Mesothelial cell of epicardium (in vitro differentiated cells): Measurements from ENCODE around the gene LYVE1. TPM values are rescaled to one million over a fixed set of nuclear protein-coding genes. Genes with fewer than 3 reads are reported as not detected.

Experiments
- DNase-seq, 2 experiments: peaks; one replicate each; pipeline ENCODE4 v3.0.0; 2021; ENCODE audit warnings: low spot score in 2 of 2; ENCODE audit not compliant: unreplicated experiment in 2 of 2
- H3K27ac Mint-ChIP-seq: 2 replicates; pipeline ENCODE4 v1.8.0; 2021; ENCODE audit warnings: mixed read lengths
- H3K27me3 Mint-ChIP-seq: 2 replicates; pipeline ENCODE4 v1.8.0; 2021; ENCODE audit warnings: low read depth, mixed read lengths
- H3K36me3 Mint-ChIP-seq: 2 replicates; pipeline ENCODE4 v1.8.0; 2021; ENCODE audit warnings: mixed read lengths
- H3K4me1 Mint-ChIP-seq: 2 replicates; pipeline ENCODE4 v1.8.0; 2021; ENCODE audit warnings: mixed read lengths
- H3K4me3 Mint-ChIP-seq: 2 replicates; pipeline ENCODE4 v1.8.0; 2021; ENCODE audit warnings: mild to moderate bottlenecking, moderate library complexity, mixed read lengths
- H3K9me3 Mint-ChIP-seq: 2 replicates; pipeline ENCODE4 v1.8.0; 2021; ENCODE audit warnings: mixed read lengths
- total RNA-seq: library from RNA; stranded (reverse); gene quantifications from 3 replicates; pipeline ENCODE4 v1.2.1, GENCODE V29; 2021
- TF ChIP-seq, protein P1 (sequence below): fragments of 200-600 bp; sonication (generic); IDR thresholded peaks from one replicate; pipeline ENCODE4 v1.5.0; 2021; ENCODE audit warnings: antibody characterized with exemption; ENCODE audit not compliant: unreplicated experiment

LYVE1 gene
- total RNA-seq, 1 donor from 2014 or later, result 0.13 TPM

GRCh38 chr11:10561043-10561818 is 7.2 kb downstream of the LYVE1 start:
- Mint-ChIP-seq H3K4me1 (no peaks in the 10 kb centered on the region), H3K4me3 (no peak overlapping the region), H3K27me3 (peaks cover 7% of the 10 kb centered on the region), H3K9me3 (no peaks in the 10 kb centered on the region), H3K27ac (no peak overlapping the region), H3K36me3 (no peaks in the 10 kb centered on the region)
- DNase-seq, result no peak
- TF ChIP-seq, protein P1, sequence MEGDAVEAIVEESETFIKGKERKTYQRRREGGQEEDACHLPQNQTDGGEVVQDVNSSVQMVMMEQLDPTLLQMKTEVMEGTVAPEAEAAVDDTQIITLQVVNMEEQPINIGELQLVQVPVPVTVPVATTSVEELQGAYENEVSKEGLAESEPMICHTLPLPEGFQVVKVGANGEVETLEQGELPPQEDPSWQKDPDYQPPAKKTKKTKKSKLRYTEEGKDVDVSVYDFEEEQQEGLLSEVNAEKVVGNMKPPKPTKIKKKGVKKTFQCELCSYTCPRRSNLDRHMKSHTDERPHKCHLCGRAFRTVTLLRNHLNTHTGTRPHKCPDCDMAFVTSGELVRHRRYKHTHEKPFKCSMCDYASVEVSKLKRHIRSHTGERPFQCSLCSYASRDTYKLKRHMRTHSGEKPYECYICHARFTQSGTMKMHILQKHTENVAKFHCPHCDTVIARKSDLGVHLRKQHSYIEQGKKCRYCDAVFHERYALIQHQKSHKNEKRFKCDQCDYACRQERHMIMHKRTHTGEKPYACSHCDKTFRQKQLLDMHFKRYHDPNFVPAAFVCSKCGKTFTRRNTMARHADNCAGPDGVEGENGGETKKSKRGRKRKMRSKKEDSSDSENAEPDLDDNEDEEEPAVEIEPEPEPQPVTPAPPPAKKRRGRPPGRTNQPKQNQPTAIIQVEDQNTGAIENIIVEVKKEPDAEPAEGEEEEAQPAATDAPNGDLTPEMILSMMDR, result no peak

DNA sequence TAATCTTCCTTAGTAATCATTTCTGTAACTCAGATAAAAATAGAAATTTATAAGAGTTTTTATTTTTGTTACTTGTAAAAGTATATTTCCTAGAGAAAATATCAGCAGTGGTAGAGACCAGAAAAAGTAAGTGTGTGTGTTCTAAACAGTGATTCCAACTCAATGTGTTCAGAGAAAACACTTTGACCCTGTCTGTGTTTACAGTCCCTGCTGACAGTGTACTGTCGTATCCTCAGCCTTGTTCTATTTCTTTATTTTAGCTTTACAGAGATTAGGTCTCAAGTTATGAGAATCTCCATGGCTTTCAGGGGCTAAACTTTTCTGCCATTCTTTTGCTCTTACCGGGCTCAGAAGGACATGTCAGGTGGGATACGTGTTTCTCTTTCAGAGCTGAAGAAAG is 10.2 kb downstream of the LYVE1 start:
- no peak overlapping the region for H3K4me3 Mint-ChIP-seq
- H3K27ac Mint-ChIP-seq, result no peak overlapping the region
- TF ChIP-seq, protein P1, result no peak
- no peaks in the 10 kb centered on the region for H3K4me1 Mint-ChIP-seq
- H3K27me3 Mint-ChIP-seq, result peaks cover 7% of the 10 kb centered on the region
- no peaks in the 10 kb centered on the region for H3K9me3 Mint-ChIP-seq
- H3K36me3 Mint-ChIP-seq, result no peaks in the 10 kb centered on the region
- DNase-seq, result no peak

DNA sequence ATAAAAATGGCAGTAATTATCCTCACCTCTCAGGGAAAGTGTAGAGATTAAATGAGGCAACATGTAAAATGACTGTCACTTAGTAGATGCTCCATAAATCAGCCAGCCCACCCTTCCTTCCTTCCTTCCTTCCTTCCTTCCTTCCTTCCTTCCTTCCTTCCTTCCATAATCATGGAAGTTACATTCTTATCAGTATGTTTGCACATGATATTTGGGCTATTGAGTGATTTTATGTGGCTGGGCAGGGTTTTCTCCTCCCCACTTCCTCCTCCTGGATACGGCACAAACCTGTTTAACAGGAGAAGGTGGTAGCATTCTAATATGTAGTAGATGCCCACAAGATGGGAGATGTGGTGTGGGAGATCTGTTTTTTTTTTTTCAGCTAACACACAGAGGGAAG is 11.9 kb downstream of the LYVE1 start:
- TF ChIP-seq, protein P1, result no peak
- Mint-ChIP-seq H3K36me3 (no peaks in the 10 kb centered on the region), H3K4me1 (no peaks in the 10 kb centered on the region)

DNA sequence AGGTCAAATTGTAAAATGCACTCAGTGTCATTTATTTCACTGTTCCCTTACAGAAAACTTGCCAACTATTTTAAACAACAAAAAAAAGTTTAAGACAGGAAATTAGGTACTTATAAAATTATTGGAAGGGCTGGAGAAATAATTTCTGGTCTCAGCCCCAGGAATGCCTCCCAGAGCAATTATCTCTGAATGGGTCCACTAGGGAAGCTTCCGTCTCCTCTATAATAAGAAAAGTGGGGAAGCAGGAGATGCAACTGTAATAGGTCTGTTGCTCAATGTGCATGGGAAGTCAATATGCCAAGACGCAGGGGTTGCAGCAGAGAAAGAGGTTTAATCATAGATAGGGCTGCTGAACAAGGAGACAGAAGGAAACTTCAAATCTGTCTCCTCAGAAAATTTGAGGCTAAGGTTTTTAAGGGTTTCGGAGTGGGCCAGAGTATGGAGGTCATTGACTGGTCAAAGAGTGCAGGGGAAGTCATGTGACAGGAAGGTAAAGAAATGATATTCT is 16.6 kb downstream of the LYVE1 start:
- Mint-ChIP-seq H3K36me3 (no peaks in the 10 kb centered on the region), H3K27me3 (peaks cover 25% of the 10 kb centered on the region), H3K9me3 (peaks cover 14% of the 10 kb centered on the region), H3K4me3 (no peak overlapping the region), H3K4me1 (no peaks in the 10 kb centered on the region), H3K27ac (no peak overlapping the region)
- DNase-seq, result no peak
- TF ChIP-seq, protein P1, result no peak

More for the DNA sequence above, 11.9 kb downstream of the LYVE1 start:
- Mint-ChIP-seq H3K27ac (no peak overlapping the region), H3K9me3 (peaks cover 6% of the 10 kb centered on the region), H3K4me3 (no peak overlapping the region), H3K27me3 (peaks cover 11% of the 10 kb centered on the region)
- no peak for DNase-seq

GRCh38 chr11:10551290-10551592 is 17.2 kb downstream of the LYVE1 start:
- Mint-ChIP-seq H3K9me3 (peaks cover 14% of the 10 kb centered on the region), H3K4me1 (no peaks in the 10 kb centered on the region), H3K4me3 (no peak overlapping the region), H3K36me3 (no peaks in the 10 kb centered on the region), H3K27ac (no peak overlapping the region), H3K27me3 (peaks cover 22% of the 10 kb centered on the region)
- TF ChIP-seq, protein P1, result no peak
- no peak for DNase-seq
